GM18520 (cell line): ENCODE results near the gene ASNSD1.

Source experiments
- ATAC-seq: cut with Tn5 transposase; IDR thresholded peaks from one replicate; pipeline ENCODE4 v1.9.1; 2021; ENCODE audit not compliant: unreplicated experiment

Gene ASNSD1

GRCh38 chr2:189661148-189661956 is at the start of gene ASNSD1:
Gene ASNSD1, plus strand, starts transcription at chr2:189661459. Its CDS starts 4,674 bp downstream, at chr2:189666133.
- ATAC-seq: peak; percentile 96

- no peak for ATAC-seq
Observed at GRCh38 chr2:189613077-189613636, 48.1 kb upstream of the ASNSD1 start.

DNA sequence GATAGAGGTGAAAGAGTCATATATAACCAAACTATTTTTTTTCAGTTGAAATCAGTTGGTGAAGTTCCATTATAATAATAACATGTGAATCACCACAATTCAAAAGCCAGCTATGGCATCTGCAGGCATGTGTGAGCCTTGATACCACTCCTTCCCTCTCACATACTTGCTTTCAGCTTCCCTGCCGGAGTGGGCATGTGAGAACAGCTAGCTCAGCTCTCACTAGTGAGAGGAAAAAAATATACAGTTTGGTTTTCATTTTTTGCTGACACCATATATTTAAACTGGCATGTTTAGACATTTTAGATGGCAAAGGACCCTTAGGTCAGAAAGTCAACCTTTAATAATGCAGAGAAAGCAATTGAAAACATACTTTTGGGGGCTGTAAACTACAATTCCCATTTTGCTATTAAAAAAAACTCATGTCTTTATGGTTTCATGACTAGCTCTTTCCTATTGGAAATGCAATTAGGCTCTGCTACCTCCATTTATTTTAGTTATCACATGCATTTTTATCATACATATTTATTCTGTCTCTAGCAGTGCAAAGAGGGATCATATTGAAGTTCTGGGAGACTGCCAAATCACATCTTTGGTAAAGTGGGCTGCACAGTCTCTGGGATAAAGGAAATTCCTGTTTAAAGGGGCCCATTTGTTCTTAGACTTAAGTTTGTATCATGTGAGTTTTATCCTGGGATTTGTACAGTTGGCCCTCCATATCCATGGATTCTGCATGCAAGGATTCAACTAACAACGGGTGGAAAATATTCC is 47.4 kb upstream of the ASNSD1 start:
- no peak for ATAC-seq

DNA sequence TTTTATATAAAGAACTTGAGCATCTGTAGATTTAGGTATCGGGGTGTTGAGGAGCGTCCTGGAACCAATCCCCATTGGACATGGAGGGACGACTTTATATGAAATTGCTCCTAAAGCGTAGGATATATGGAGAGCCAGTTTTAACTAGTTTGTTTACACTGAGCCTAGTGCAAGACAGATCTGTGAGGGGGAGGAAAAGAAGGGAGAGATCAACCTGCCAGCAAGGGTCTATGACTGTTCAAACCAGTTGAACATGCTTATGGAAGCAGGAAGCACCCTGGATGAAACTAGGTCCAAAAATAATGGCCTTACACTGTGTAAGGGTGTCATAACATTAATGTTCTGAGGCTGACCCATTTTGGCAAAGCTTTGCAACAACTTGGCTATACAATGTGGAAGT is 46.7 kb upstream of the ASNSD1 start:
- no peak for ATAC-seq

DNA sequence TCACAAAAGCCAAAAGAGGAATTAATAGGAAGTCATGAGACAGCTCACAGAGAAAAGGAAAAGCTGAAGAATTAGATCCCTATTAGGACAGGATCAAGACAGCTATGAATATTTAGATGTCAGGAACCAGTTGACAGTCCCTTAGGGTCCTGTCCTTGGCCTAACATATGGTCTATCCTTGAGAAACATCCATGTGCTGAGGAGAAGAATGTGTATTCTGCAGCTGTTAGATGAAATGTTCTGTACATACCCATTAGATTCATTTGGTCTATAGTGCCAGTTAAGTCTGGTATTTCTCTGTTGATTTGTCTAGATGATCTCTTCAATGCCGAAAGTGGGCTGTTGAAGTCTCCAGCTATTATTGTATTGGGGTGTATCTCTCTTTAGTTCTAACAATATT is 43.1 kb upstream of the ASNSD1 start:
- ATAC-seq: no peak

DNA sequence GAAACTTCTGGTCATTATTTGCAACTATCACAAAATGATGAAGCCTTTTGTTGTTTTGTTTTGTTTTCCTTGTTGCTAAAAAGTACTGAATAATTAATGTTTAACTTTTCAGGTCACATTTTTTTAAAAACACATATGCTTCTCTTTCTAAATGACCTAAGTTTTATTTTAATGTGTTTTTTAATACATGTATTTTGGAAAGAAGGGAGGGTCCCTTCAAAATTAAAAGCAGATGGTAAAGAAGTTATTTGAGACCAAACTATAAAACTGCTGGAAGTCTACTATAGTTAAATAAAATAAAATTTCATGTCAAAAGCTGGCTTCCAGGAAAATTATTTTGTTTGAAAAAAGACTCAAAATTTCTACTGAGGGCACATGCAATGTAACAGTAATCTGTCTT is 39.5 kb upstream of the ASNSD1 start:
- ATAC-seq: no peak

DNA sequence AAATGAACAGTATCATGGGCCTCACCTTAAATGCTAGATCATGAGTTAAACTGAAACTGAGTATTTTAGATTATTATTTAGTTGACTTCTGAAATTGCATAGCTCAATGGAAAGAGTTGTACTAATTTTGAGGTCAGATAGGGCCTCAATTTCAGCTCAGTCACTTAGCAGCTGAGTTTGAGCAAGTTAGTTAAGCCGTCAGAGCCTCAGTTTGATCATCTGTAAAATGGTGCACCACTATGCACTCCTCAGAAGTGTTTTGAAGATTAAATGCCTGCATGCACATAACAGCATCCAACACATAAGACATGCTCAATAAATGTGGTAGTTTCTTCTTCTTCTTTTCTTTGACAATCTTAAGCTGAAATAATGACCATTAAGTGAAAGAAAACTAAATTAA is 38.2 kb upstream of the ASNSD1 start:
- ATAC-seq: no peak

- no peak for ATAC-seq
Observed at GRCh38 chr2:189624648-189625355, 36.5 kb upstream of the ASNSD1 start.

DNA sequence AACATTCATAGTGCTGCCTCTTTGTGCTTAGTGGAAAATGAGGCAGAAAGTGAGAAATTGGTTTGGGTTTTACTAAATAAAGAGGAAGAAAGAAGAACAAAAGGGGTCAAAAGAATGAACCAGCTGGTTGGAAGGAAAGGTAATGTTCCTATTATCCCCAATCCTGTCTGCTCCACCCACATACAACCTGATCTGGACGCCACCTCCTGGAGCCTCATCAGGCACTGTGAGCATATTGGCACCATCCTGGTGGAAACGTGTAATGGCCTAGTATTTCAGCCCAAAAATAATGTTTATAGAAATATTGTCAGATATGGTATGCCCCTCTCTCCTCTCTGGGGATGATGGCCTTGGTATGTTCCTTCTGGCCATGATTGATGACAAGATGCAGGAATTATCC is 35.6 kb upstream of the ASNSD1 start:
- no peak for ATAC-seq

DNA sequence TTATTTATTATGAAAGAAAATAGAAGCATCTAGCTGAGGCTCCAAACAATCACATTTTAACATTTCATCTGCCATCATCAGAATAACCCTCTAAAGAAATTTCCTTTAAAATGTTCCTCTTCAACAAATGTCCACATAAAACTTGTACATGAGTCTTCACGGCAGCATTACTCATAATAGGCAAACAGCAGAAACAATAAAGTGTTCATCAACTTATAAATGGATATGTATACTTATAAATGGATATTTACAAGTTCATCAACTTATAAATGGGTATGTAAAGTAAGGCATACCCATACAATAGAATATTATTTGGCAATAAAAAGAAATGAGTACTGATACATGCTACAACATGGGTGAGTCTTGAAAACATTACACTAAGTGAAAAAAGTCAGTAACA is 33.5 kb upstream of the ASNSD1 start:
- ATAC-seq: no peak

DNA sequence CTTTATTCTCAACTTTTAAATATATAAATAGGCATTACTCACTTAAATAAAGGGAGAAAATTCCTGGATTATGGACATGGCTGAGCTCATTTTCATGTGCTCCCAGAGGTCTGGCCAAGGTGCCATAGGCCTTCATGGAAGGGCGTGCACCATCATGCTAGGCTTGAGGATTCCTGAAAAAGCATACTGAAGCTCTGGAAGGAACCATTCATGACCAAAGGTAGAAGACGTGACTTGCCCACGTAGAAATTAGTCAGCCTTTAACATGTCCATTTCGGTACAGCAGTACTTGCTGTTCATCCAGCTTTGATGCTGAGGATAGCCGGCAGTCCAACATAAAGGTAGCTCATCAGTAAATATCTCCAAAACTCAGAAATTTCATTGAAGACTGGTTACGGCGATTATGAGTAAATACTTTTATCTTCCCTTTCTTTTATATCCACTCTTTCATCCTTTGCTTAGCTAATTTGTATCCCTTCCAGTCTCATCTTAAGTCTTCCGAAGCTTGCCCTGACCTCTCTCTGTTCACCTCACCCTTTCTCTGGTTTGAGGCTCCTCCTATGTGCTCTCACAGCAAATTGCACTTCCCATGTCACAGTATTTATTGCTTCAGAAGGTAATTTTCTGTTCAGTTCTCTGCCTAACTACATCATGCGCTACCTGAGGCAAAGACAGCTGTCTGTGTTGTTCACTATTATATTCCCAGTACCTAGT is 32.3 kb upstream of the ASNSD1 start:
- ATAC-seq: no peak

GRCh38 chr2:189629531-189630453 is 31.5 kb upstream of the ASNSD1 start:
- no peak for ATAC-seq

GRCh38 chr2:189631849-189632248 is 29.4 kb upstream of the ASNSD1 start:
- ATAC-seq: no peak

DNA sequence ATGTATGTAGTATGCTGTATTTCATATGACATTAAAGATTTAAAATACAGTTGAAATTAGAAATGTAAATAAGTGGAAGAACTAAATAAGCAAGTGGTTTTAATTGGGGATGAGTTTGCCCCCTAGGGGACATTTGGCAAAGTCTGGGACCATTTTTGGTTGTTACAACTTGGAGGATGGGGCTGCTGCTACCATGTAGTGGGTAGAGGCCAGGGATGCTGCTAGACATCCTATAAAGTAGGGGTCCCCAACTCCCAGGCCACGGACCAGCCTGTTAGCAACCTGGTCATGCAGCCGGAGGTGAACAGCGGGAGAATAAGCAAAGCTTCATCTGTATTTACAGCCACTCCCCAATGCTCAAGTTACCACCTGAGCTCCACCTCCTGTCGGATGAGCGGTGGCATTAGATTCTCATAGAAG is 27.9 kb upstream of the ASNSD1 start:
- no peak for ATAC-seq

DNA sequence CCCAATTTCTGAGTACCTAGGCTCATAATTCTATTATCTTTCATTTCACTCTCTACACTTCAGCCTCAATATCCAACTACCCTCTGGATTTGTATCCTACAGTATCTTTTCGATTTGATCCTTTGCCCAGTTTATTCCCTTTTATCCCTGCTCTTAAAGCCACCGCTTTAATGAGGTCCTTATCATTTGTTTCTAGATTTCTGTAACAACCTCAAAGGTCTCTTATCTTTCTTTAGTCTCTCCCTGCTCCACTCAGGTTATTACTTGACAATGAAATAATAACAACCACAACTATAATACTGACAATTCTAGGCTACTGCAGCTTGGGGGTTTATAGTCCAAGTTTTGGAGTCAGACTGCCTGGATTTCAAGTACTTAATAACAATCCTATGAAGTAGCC is 25.9 kb upstream of the ASNSD1 start:
- ATAC-seq: no peak

GRCh38 chr2:189638301-189639006 is 22.8 kb upstream of the ASNSD1 start:
- ATAC-seq: no peak

DNA sequence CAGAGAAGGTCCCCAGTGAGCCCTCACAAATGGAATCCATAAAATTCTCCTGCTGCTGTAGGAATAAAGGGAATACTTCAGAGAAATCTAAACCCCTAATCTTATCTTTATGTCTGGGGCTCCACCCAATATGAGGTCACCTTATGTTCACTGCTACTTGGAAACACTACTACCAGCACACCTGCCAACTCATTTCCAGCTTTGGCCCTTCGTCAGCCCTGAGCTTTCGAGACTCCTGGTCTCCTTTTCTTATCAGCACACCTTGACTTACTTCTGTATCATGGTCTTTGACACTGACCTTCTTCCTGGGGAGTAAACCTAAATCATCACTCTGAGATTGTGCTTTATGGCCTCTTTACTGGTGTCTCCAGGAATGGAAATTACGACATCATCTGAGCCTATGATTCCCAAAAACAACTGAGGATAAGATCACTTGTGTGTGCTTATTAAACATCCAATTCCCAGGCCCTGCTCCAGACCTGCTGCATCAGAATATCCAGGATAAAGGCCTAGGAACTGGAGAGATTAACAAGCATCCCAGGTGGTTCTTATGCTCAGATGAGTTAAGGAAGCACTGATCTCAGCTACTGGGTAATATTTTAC is 22.2 kb upstream of the ASNSD1 start:
- ATAC-seq: no peak

- no peak for ATAC-seq
Observed at GRCh38 chr2:189641002-189641401, 20.3 kb upstream of the ASNSD1 start.

DNA sequence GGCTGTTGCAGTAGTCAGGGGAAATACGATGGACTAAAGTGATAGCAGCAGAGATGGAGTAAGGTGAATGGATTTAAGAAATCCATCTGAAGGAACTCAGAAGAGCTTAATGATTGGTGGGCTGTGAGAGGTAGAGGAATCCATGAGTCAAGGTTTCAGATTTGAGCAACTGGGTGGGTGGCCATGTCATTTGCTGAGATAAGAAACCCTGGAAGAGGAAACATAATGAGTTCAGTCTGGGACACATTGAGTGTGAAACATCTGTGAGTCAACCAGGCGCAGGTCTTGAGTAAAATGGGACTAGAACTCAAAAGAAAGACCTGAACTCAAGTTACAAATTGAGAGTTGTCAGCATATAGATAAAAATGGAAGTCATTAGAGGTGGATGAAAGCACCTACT is 19.7 kb upstream of the ASNSD1 start:
- no peak for ATAC-seq
